IPS-NIHi7 (cell line): Measurements from ENCODE around the gene CACNA1I.

Source experiments
- DNase-seq: peaks from one replicate; pipeline ENCODE4 v3.0.0; 2012; ENCODE audit warnings: mixed read lengths; ENCODE audit errors: extremely low spot score

Gene CACNA1I

DNA sequence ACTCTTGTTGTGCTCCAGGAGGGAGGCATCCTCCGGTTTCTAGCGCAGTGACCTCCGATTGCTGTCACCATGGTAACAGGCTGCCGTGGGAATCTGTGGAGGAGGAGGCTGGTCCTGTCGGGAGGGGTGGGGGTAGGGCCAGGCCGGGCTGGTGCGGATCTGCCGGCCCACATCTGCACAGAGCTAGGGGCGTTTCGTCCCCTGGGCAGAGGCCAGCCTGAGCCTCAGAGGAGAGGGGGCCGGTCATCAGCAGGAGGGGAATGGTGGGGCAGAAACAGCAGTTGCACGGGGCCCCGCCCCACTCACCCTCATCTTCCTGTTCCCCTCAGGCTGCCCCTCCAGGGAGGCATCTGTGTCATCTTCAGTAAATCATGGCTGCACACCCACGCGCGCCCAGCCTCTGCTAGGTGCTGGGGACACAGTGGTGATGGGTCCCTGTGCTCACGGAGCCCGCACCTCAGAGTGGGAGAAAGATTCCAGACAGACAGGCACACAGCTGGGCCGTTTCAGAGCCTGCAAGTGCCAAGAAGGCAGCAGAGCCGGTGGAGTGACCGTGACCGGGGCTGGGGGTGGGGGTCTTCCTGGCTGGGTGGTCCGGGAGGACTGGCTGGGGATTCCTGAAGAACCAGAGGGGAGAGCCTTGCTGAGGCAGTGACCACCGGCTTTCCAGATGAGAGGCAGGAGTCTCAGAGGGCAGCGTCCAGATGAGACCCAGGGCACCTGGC, 120.5 kb downstream of the CACNA1I start:
- peak; percentile 53 for DNase-seq

DNA sequence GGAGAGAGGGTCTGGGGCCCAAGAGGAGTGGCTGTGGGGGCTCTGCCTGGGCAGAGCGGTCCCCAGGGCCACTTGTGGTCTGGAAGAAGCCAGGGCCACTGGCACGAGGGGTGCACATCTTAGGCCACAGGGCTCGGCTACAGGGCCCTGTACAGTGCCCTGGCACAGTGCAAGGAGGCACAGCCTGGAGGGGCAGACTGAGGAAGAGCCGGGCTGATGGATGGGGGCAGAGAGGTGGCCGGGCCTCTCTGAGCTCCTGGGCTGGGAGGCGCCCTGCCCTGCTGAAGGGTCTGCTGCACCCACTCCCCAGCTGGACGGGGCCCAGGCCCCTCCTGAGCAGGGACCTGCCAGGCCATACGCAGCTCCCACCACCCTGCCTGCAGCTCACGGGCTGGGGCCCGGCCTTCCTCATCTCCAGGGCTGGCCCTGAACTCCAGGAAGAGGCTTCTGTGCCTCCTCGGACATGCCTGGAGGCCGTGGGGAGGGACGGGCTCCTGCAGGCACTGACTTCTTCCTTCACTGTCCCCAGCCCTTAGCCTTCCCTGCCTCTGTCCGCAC, 123.5 kb downstream of the CACNA1I start:
- DNase-seq = no peak

DNA sequence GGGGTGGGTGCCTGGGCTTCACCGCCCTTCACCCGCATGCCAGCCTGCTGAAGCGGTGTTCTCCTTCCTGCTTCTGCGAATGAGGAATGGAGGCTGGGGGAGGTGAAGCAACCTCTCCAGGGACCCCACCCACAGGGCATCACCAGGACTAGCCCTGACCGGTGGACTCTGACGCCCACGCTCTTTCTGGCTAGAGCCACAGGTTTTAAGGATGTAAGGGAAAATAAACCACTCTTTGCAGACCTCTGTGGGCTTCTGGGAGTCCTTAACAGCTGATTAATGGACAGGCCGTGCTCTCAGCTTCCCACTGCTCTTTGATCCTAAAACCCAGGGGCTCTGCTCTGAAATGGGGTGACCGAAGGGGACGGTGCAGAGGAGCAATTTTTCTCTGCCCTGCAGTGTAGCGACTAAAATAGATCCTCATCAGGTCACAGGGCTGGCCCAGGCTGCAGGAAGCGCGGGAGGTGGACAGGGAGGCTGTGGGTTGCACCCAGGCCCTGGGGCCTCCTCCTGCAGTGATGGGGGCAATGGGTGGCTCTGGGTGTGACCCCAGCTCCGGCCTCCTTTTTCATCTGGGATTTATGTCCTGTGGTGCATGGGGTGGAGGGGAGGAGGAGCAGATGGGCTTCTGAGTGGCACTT, 127.4 kb downstream of the CACNA1I start:
- DNase-seq = no peak

DNA sequence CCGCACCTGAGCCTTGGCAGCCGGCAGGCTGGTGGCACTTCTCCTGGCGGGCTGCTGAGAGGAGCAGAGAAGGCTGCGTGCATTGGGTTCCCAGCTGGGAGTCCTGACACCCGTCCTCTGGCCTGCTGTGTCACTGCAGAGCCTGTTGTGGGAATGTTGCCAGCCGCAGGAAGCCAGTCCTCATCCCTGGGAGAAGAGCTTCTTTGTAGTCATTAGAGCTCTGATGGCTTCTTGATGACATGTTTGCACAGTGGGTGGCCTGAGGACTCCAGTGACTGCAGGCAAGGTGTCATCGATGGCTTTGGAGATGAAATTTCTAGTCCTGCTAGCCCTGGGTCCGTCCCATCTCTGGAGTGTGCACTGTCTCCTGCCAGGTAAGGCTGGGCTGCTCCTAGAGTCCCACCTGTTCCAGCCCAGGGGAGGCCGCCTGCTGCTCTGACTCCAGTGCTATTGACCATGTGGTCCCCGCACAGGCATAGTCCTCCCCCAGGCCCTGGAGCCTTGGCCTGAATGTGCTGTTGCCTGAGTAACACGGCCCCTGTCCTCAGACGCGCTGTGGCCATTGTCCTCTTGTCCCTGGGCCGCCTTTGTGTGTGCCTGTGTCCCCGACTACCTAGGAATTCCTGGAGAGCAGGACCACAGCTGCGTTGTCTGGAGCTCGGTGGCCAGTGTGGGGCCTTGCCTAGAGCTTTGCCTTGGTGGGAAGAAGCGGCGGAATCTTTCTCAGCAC, 129.2 kb downstream of the CACNA1I start:
- no peak for DNase-seq

DNA sequence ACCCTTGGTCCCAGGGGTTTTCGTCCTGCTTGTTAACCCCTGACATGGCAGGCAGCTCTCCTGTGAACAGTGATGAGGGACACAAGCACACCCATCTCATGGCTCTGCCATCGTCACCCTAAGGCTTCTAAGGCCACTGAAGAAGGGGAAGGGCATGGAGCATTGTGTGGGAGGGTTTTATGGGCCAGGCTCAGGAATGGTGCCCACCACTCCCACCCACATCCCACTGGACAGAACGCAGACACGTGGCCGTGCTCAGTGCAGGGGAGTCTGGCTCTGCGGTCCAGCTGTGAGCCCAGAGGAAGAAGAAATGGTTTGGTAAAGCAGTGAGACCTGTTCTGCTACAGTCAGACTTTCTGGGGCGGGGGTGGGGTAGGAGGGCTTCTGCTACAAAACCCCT, 130.0 kb downstream of the CACNA1I start:
- DNase-seq = no peak

DNA sequence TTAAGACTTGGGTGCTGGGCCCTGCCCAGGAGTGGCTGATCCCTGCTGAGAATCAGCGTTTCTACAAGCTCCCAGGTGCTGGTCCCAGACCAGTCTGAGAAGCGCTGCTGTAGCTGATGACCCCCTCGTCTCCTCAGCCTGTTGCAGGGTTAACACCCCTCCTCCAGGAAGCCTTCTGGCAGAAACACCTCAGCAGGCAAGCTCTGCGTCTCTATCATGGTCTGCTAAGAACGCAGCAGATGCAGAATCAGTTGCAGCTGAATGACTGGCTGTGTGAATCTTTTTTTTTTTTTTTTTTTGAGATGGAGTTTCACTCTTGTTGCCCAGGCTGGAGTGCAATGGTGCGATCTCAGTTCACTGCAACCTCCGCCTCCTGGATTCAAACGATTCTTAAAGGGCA, 132.5 kb downstream of the CACNA1I start:
- DNase-seq = no peak

DNA sequence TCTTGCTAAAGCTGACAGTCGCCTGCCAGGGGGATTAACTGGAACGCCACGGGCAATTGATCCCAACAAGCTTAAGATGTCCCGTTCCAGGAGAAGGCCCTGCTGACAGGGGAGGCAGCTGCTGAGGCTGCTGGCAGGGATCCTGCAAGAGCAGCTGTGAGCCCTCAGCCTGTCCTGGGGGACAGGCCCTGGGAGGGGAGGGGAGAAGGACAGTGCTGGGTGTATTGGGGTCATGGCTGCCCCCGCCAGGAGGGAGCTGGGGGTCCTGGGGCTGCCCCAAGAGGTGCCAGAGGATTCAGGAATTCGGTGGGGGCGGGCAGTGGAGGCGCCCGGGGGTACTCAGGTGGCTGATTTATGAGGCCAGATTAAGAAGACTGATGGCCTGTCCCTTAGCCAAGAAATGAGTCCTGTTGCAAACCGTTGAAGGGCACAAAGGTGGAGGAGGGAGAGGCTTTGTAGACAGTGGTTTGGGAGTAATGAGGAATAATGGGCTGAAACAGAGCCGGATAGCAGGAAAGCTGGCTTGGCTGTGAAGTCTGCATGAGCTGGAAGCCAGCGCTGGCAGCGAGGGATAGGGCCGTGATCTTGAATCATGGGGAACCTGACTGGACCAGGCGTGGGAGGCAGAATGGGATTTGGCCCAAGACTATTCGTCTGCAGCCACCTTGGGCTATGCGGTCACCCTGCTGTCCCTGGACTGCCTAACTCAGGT, 133.5 kb downstream of the CACNA1I start:
- DNase-seq = no peak

DNA sequence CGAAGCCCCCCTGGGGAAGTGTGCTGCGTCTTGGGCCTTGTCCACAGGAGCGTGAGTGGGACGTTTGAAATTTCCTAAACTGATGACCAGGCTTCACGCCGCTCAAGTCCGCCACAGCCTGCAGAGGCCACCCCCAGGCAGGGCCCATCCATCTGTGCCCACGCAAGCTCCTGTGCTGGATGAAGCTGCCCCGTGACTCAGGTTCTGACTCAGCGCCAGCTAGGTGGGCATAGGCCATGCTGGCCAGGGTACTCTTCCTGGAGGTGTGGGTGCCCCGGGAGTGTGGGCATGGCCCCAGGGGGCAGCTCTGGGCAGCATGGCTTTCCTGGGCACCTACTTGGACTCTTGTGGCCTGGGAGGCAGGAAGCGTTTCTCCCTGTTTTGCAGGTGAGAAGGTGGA, 134.8 kb downstream of the CACNA1I start:
- no peak for DNase-seq

DNA sequence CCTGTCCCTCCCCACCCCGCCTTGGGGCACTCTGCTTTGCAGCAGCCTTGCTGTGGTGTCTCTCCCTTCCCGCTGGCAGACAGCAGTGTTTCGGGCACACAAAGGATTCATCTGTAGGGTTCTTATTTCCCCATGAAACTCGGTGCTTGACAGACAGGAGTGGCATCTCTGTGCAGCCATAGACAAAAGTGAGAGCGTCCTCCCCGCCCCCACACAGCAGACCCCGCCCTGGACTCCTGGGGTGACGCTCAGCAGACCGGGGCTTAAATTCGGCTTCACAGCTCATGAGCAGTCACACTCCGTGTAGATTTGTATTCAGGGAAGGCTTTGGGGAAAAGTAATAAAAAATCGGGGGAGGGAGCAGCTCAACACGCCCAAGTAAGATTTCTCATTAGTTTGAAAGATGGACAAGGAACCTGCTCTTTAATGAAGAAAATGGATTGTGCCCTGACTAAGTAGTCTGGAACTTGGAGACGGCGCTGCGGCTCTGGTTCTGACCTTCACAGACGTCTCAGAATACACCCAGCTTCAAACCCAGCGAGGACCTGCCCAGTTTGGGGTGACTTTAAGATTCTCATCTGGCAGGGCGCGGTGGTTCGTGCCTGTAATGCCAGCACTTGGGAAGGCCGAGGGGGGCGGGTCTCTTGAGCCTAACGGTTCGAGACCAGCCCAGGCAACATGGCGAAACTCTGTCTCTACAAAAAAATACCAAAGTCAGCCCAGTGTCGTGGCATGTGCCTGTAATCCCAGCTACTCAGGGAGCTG, 136.0 kb downstream of the CACNA1I start:
- DNase-seq = no peak

DNA sequence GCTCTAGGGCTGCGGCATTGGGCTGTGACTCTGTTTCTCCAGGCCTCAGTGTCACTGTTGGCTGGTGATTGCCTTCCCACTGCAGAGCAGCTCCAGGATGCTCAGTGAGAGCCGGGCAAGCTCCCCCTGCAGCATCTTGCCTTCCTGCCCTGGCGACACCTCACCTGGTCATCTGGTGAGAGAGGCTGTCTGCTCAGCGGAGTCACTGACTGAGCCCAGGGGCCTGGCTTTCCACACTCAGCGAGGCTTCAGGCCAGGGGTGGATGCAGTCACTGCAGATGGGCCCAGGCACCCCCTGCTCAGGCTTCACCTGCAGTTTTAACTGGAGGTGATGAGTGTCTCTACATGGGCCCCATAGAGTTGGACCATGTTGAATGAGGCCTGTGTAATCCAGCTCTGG, 136.8 kb downstream of the CACNA1I start:
- no peak for DNase-seq

DNA sequence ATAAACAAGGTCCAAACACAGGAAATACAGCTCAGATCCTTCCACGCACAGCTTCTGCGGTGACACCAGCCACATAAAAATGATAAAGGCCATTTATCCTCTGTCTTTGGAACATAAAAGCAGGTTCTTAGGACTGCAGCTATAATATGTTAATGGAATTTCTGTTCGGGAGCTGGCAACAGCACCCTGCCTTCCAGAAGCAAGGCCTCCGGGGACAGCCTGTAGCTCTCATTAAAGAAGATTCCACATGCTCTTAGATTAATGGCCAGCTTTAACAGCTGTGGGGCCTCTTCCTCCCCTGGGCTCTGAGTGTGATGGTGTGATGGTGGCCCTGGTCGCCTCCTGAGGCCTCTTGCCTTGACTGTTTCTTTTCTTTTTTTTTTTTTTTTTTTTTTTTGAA, 137.3 kb downstream of the CACNA1I start:
- DNase-seq = no peak

DNA sequence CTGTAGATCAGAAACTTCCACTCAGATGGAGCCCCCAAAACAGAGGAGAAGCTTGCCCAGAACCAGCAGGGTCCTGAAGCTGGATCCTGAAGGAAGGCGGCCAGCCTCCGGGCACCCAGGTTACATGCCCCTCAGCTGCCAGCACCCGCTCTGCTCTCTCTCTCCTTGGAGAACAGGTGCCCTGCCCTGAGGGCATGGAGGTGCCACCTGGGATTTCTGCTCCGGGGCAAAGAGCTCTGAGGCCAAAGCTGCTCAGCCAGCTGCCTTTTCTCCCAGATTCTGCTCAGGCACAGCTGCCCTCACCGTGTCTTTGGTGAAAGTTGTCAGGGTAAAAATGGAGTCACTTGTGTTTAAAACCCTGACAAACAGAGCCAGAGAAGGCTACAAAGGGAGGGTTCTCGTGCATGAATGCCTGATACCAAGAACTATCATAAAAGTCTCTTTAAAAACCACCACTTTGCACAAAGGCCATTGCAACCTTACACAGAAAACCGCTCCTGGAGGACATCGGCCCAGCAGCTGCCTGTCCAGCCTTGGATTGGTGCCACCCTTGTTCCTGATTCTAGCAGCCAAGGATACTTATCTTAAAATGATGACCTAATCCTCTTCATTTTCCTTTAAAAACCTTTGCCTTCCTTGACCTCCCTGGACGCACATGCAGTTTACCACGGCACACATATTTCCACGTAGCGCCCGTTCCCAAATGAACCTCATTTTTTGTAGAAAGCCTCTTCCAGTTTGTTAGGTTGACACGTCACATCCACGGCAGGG, 140.0 kb downstream of the CACNA1I start:
- DNase-seq = no peak

DNA sequence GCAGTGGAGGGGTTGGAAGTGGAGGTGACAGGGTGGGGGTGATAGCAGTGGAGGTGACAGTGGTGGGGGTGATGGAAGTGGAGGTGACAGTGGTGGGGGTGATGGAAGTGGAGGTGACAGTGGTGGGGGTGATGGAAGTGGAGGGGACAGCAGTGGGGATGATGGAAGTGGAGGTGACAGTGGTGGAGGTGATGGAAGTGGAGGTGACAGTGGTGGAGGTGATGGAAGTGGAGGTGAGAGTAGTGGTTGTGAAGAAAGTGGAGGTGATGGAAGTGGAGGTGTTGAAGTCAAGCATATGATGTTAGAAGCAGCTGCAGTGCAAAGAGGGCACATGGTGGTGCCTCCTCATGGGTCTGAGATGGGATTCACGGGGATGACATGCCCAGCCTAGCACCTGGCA, 141.5 kb downstream of the CACNA1I start:
- DNase-seq = no peak

DNA sequence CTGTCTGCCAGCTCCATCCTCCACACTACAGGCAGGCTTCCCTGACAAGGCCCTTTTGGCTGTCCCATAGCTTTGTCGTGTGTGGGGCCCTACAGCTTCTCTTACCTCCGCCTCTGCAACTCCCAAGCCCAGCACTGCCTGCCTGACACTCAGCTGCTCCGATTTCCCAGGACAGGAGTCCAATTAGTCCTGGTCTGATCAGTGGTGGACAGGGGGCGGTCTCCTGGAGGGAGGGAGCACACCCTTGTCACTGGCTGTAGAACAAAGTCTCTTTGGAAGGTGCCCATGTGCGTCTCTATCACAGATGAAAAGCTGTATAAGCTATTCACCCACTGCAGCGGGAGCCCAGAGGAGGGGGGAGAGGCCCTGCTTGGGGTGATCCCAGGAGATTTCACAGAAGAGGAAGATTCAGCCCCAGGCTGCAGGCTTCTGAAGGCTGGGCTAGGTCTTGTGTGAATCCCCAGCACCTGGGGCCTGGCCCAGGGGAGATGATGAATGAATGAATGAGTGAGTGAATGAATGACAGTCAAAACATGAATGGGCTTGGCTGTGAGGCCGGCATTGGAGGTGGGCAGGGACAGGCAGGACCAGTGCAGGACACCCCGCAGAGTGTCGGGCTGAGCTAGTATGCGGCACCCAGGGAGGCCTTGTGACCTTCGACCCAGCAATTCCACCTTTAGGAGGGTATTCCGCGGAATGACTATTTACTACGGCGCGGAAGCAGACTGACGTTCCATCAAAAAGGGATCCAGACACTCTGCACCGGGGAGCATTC, 142.4 kb downstream of the CACNA1I start:
- no peak for DNase-seq

DNA sequence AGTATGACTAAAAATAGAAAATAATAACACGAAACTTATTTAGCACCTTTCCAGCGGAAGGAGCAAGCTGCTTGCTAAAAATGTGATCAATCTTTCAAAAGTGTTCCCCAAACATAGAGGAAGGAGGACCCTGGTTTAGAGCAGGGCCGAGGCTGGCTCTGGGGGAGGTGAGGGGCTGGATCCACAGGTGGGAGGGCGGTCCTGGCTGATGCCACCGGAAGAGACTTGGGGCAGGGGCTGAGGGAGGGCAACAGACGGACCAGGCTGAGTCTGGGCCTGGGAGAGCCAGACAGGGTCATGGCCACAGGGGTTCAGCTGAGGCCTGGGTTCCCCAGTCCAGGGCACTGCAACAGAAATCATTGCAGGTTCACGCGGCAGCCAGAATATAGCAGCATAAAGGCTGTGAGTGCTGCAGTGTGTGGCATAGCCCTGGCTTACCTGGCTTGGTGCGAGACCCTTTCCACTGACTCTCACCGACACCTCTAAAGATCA, 143.3 kb downstream of the CACNA1I start:
- no peak for DNase-seq

DNA sequence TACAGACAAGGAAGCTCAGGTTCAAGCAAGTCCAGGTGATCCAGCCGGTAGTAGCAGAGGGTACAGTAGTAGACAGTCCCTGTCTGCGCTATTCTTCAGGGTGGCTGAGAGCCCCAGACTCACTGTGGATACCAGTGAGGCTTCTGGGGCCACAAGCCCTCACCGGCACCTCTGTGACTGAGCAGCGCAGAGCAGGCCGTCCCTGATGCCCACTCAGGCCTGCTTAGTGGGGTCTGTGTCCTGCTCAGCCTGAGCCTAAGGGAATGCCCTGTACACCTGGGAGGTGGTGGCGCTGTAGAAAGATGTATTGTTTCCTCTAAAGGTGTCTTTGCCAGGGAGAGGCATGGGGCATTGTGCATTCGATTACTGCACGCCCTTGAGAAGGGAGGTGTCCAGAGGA, 143.8 kb downstream of the CACNA1I start:
- DNase-seq = no peak

DNA sequence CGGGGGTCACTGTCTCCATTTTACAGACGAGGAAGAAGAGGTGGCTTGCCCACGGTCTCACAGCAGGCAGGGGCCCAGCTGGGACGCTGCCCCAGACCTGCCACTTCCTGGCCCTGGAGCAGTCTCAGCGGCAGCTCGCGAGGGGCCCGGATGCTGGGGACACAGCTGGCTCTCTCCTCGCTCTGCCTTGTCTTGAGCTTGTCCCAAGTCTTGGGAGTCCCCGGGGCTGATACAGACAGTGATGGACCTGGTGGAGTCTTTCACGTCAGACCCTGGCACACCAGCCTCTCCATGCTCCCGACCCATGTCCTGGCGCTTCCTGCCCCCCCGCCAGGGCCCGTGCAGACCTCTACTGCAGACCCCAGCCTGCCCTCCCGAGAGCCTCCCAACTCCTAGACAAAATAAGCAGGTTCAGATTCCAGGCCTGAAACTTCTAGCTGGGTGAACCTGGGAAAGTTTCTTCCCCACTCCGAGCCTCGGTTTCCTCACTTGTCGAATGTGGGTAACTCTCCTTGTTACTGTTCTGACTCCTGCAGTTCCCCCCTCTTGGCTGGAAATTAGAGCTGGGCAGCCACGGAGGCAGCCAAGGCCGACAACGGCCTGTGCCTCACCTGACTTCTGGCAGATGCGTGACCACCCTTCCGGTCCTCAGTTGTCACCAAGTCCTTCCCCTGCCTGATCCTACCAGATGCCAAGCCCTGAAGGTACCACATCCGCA, 145.4 kb downstream of the CACNA1I start:
- DNase-seq = no peak

DNA sequence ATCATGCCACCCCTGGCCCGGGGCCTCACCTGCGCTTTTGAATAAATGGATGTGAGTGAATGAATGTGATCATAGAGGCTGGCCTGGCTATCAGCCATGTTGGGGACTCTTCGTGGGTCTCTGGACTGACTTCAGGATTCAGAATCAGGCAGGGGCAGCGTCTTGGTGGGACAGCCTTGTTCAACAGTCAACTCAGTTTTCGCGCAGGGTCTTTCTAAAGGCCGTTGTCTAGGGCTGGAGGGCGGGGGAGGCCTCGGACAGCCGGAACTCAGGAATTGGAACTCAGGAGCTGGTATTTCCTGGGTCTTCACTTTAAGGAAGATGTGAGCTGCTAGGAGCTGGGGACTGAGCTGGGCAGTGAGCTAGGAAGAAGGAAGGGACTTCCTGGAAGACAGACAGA, 146.0 kb downstream of the CACNA1I start:
- no peak for DNase-seq

DNA sequence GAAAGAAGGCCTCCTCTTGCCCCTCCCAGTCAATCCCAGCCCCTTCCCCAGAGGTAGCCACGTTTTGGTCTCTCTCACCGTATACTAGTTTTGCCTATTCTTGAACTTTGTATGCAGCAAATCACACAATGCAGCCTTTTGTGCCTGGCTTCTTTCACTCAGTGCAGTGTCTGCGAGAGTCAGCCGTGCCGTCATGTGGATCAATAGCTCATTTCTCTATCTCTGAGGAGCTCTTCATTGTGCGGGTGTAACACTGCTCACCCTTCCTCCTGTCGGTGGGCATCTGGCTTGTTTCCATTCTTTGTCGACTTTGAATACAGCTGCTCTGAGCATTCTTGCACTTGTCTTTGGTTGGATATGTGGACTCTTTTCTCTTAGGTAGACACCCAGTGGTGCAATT, 146.5 kb downstream of the CACNA1I start:
- DNase-seq = no peak
